ENCODE results near the gene LINGO1. TPM values are rescaled to one million over a fixed set of nuclear protein-coding genes. Genes with fewer than 3 reads are reported as not detected.

The LINGO1 gene
- total and polyA plus RNA-seq, 2 donors (not counting 1 experiment from before 2014, with no cell fraction given), result not detected

DNA sequence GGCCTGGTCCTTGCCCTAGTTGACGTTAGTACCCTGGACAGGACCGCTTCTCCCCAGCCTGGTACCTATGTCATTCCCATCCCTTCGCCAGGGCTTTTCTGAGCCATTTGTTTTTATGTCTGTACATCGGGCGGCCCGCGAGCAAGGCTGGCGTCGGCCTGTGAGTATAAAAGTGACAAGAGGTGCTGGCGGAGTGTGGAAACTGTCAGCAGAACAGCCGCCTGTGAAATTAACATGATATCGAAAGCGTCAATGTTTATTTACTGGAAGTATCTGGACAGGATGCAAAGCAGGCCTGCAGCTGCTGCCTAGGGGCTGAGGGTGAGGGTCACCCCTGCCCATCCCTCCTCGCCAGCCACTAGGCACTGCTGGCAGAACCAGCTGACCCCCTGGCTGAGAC is 33.4 kb downstream of the LINGO1 start:
- H3K9ac ChIP-seq (ENCODE audit: low read length), result no peak overlapping the region
- ChIA-PET CTCF (no interaction called here), POLR2A (no interaction called here)
- Mint-ChIP-seq H3K27ac (no peak overlapping the region), H3K4me3 (no peak overlapping the region), H3K27me3 (peaks cover 7% of the 10 kb centered on the region), H3K9me3 (ENCODE audit: insufficient read depth) (no peaks in the 10 kb centered on the region), H3K4me1 (peaks cover 2% of the 10 kb centered on the region)
- ATAC-seq (ENCODE audit: low read depth) (no peak), DNase-seq (no peak)
- H3K4me1 ChIP-seq (ENCODE audit: control insufficient read depth in 2 of 2, insufficient read depth in 2 of 2, low read length in 2 of 2), result no peaks in the 10 kb centered on the region
- no peaks in the 10 kb centered on the region for H3K27me3 ChIP-seq (replicated peaks in 1 of 4; ENCODE audit: control extremely low read depth in 1 of 4, control insufficient read depth in 3 of 4, insufficient read depth in 4 of 4, low read length in 3 of 4)
- TF ChIP-seq CTCF (IDR thresholded peaks at IDR 0.05) (no peak), EZH2 (IDR thresholded peaks at IDR 0.05; ENCODE audit: borderline replicate concordance, insufficient read depth, low read depth, low read length, poor library complexity, severe bottlenecking) (no peak)
- 93% methylated on average over 14 of the region's 14 CpGs for WGBS (ENCODE audit: insufficient coverage)
- H3K36me3 ChIP-seq (replicated peaks in 1 of 2; ENCODE audit: control extremely low read depth in 1 of 2, control insufficient read depth in 1 of 2, extremely low read depth in 1 of 2, insufficient read depth in 2 of 2, low read length in 1 of 2), result no peaks in the 10 kb centered on the region
- no peak overlapping the region for H2AFZ ChIP-seq (ENCODE audit: insufficient read depth, low read depth, low read length, poor library complexity, severe bottlenecking)
- no peak overlapping the region for H3K27ac ChIP-seq (ENCODE audit: low read length in 2 of 2)
- no peak overlapping the region for H3K4me3 ChIP-seq (ENCODE audit: control extremely low read depth in 1 of 5, extremely low read depth in 1 of 5, insufficient read depth in 1 of 5, low read depth in 2 of 5, low read length in 4 of 5)
- no peak overlapping the region for H3K4me2 ChIP-seq (replicated peaks; ENCODE audit: low read depth, low read length, poor library complexity, severe bottlenecking)
- H3K79me2 ChIP-seq (ENCODE audit: control insufficient read depth, insufficient read depth, low read length), result no peaks in the 10 kb centered on the region
- intact Hi-C loops (cut with micrococcal nuclease), result no loop called here
- no peaks in the 10 kb centered on the region for H4K20me1 ChIP-seq (ENCODE audit: control insufficient read depth, insufficient read depth, low read length, poor library complexity, severe bottlenecking)
- peaks cover 0 to 2% (median 0%) of the 10 kb centered on the region in 3 donors for H3K9me3 ChIP-seq (ENCODE audit: control extremely low read depth in 1 of 3, control insufficient read depth in 2 of 3, insufficient read depth in 1 of 3, low read length in 2 of 3)

- intact Hi-C loops (cut with micrococcal nuclease), result no loop called here
- WGBS (ENCODE audit: insufficient coverage), result 91% methylated on average over 5 of the region's 5 CpGs
- Mint-ChIP-seq H3K9me3 (ENCODE audit: insufficient read depth) (no peaks in the 10 kb centered on the region), H3K4me3 (no peak overlapping the region), H3K27me3 (peaks cover 4% of the 10 kb centered on the region), H3K27ac (no peak overlapping the region), H3K4me1 (no peaks in the 10 kb centered on the region)
- CTCF ChIA-PET, result no interaction called here
- Histone ChIP-seq H3K9ac (ENCODE audit: low read length) (no peak overlapping the region), H4K20me1 (ENCODE audit: control insufficient read depth, insufficient read depth, low read length, poor library complexity, severe bottlenecking) (no peaks in the 10 kb centered on the region), H3K27ac (ENCODE audit: low read length in 2 of 2) (no peak overlapping the region), H3K9me3 (ENCODE audit: control extremely low read depth in 1 of 3, control insufficient read depth in 2 of 3, insufficient read depth in 1 of 3, low read length in 2 of 3) (no peaks in the 10 kb centered on the region), H2AFZ (ENCODE audit: insufficient read depth, low read depth, low read length, poor library complexity, severe bottlenecking) (no peak overlapping the region), H3K36me3 (replicated peaks in 1 of 2; ENCODE audit: control extremely low read depth in 1 of 2, control insufficient read depth in 1 of 2, extremely low read depth in 1 of 2, insufficient read depth in 2 of 2, low read length in 1 of 2) (no peaks in the 10 kb centered on the region), H3K4me2 (replicated peaks; ENCODE audit: low read depth, low read length, poor library complexity, severe bottlenecking) (no peak overlapping the region), H3K4me3 (ENCODE audit: control extremely low read depth in 1 of 5, extremely low read depth in 1 of 5, insufficient read depth in 1 of 5, low read depth in 2 of 5, low read length in 4 of 5) (no peak overlapping the region), H3K27me3 (replicated peaks in 1 of 4; ENCODE audit: control extremely low read depth in 1 of 4, control insufficient read depth in 3 of 4, insufficient read depth in 4 of 4, low read length in 3 of 4) (no peaks in the 10 kb centered on the region), H3K4me1 (ENCODE audit: control insufficient read depth in 2 of 2, insufficient read depth in 2 of 2, low read length in 2 of 2) (no peaks in the 10 kb centered on the region), H3K79me2 (ENCODE audit: control insufficient read depth, insufficient read depth, low read length) (no peaks in the 10 kb centered on the region)
- DNase-seq, result no peak
- POLR2A ChIA-PET, result no interaction called here
- no peak for TF ChIP-seq CTCF (IDR thresholded peaks at IDR 0.05)
- TF ChIP-seq EZH2 (IDR thresholded peaks at IDR 0.05; ENCODE audit: borderline replicate concordance, insufficient read depth, low read depth, low read length, poor library complexity, severe bottlenecking), result no peak
- no peak for ATAC-seq (ENCODE audit: low read depth)
Measured at GRCh38 chr15:77598644-77599043, 34.1 kb downstream of the LINGO1 start.

All from B cell (primary cell).